ENCODE results near the gene MYH14. TPM values are rescaled to one million over a fixed set of nuclear protein-coding genes. Genes with fewer than 3 reads are reported as not detected.
"Not testable (repeated sequence)": the region's sequence is repeated elsewhere in the genome, so short reads cannot be mapped to it uniquely, and the experiment has no call there.

The MYH14 gene
- total and polyA plus RNA-seq, 2 of the 13 experiments (the other 11 are each of a cell fraction or from before 2014, with no cell fraction given) = 5.5 to 5.8 TPM

DNA sequence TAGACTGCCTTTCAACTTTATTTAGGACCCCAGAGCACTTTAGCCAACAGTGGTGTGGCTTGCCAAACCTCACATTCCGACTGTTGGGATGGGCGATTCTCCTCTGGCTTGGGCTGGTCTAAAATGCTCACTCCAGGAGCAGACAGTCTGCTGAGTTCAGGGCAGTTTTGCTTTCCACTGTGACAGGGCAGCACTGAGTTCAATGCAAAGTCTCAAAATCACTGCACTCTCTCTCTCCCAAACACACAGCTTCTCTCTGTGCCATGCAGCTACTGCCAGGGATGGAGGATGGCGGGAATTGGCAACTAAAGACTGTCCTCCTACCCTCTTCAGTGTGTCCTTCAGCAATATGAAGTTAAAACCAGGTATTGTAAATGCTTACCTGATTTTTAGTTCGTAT is 148.8 kb downstream of the MYH14 start:
- Histone ChIP-seq H3K4me3 (replicated peaks in 1 of 3; ENCODE audit: insufficient read depth in 1 of 3, low read depth in 2 of 3, low read length in 3 of 3) (no peak overlapping the region), H3K4me2 (ENCODE audit: low read depth, low read length) (no peak overlapping the region), H2AFZ (ENCODE audit: low read length) (no peak overlapping the region), H3K36me3 (replicated peaks in 1 of 2; ENCODE audit: control insufficient read depth in 1 of 2, insufficient read depth in 2 of 2, low read length in 2 of 2) (no peaks in the 10 kb centered on the region), H3K27me3 (ENCODE audit: control insufficient read depth in 1 of 2, insufficient read depth in 2 of 2, low read length in 2 of 2) (no peaks in the 10 kb centered on the region), H3K27ac (ENCODE audit: extremely low read length, insufficient read depth, low read length) (no peak overlapping the region), H3K9me3 (ENCODE audit: low read length) (no peaks in the 10 kb centered on the region), H4K20me1 (ENCODE audit: insufficient read depth, low read length) (no peaks in the 10 kb centered on the region), H3K79me2 (ENCODE audit: insufficient read depth, low read length) (no peaks in the 10 kb centered on the region), H3K4me1 (ENCODE audit: insufficient read depth, low read length) (peaks cover 42% of the 10 kb centered on the region), H3K9ac (ENCODE audit: insufficient read depth, low read depth, low read length) (no peak overlapping the region)
- DNase-seq (ENCODE audit: low spot score) = no peak
- ChIA-PET CTCF (ENCODE audit: low intra/inter-chr PET ratio, low total read pairs) (no interaction called here), POLR2A (no interaction called here)
- no peak for FAIRE-seq
- no TSS peak for BruUV-seq (replicated peaks)
- intact Hi-C loops (cut with micrococcal nuclease; ENCODE audit: unreplicated experiment) (no loop called here), in situ Hi-C loops (cut with HindIII; ENCODE audit: extremely low pct_ligation_motif_present, low pct_unique_long_range_greater_than_20kb) (loop anchor here (25.0 kb wide), 1 partner anchor 435 kb away; the partner anchor contains the start of gene ACP4)
- ATAC-seq = no peak
- WGBS (ENCODE audit: low lambda C conversion rate) = 76% methylated on average over 3 of the region's 4 CpGs
- TF ChIP-seq PHF21A (CRISPR knock-in tag; IDR thresholded peaks at IDR 0.05) = no peak
- no peak for TF ChIP-seq ZNF615 (CRISPR knock-in tag; IDR thresholded peaks at IDR 0.05; ENCODE audit: borderline replicate concordance)
- TF ChIP-seq ZNF629 (CRISPR knock-in tag; conservative IDR thresholded peaks at IDR 0.05) = no peak
- no peak for TF ChIP-seq NR3C1 (CRISPR knock-in tag; IDR thresholded peaks at IDR 0.05)
- TF ChIP-seq YEATS4 (CRISPR knock-in tag; IDR thresholded peaks at IDR 0.05; ENCODE audit: borderline replicate concordance) = no peak
- no peak for TF ChIP-seq NPAS2 (CRISPR knock-in tag; IDR thresholded peaks at IDR 0.05; ENCODE audit: borderline replicate concordance)
- TF ChIP-seq ZFP41 (CRISPR knock-in tag; IDR thresholded peaks at IDR 0.05; ENCODE audit: borderline replicate concordance) = no peak

DNA sequence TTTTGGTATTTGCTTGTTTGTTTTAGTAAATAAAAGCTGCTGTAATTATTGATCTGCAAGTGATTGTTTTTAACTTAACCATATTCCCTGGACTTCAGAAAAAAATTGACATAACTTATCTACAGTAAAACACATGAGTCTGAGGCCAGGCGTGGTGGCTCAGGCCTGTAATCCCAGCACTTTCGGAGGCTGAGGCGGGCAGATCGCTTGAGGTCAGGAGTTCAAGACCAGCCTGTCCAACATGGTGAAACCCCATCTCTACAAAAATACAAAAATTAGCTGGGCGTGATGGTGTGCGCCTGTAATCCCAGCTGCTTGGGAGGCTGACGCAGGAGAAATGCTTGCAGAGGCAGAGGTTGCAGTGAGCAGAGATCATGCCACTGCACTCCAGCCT is 150.1 kb downstream of the MYH14 start:
- H2AFZ ChIP-seq (ENCODE audit: low read length); intact Hi-C loops (cut with micrococcal nuclease; ENCODE audit: unreplicated experiment); H3K79me2 ChIP-seq (ENCODE audit: insufficient read depth, low read length); ATAC-seq; H4K20me1 ChIP-seq (ENCODE audit: insufficient read depth, low read length); H3K27ac ChIP-seq (ENCODE audit: extremely low read length, insufficient read depth, low read length); CTCF ChIA-PET (ENCODE audit: low intra/inter-chr PET ratio, low total read pairs); FAIRE-seq; H3K4me2 ChIP-seq (ENCODE audit: low read depth, low read length); H3K36me3 ChIP-seq (replicated peaks in 1 of 2; ENCODE audit: control insufficient read depth in 1 of 2, insufficient read depth in 2 of 2, low read length in 2 of 2); POLR2A ChIA-PET; H3K4me3 ChIP-seq (replicated peaks in 1 of 3; ENCODE audit: insufficient read depth in 1 of 3, low read depth in 2 of 3, low read length in 3 of 3); H3K9ac ChIP-seq (ENCODE audit: insufficient read depth, low read depth, low read length); DNase-seq (ENCODE audit: low spot score); H3K9me3 ChIP-seq (ENCODE audit: low read length); H3K27me3 ChIP-seq (ENCODE audit: control insufficient read depth in 1 of 2, insufficient read depth in 2 of 2, low read length in 2 of 2); BruUV-seq (replicated peaks): not testable (repeated sequence)
- peaks cover 37% of the 10 kb centered on the region for H3K4me1 ChIP-seq (ENCODE audit: insufficient read depth, low read length)
- 94% methylated on average over 7 of the region's 7 CpGs for WGBS (ENCODE audit: low lambda C conversion rate)
- in situ Hi-C loops (cut with HindIII; ENCODE audit: extremely low pct_ligation_motif_present, low pct_unique_long_range_greater_than_20kb) = loop anchor here (25.0 kb wide), 1 partner anchor 434 kb away; the partner anchor contains the start of gene ACP4
